ENCODE results near the gene TRPM7.
"Not testable (repeated sequence)": the region's sequence is repeated elsewhere in the genome, so short reads cannot be mapped to it uniquely, and the experiment has no call there.

Gene TRPM7

DNA sequence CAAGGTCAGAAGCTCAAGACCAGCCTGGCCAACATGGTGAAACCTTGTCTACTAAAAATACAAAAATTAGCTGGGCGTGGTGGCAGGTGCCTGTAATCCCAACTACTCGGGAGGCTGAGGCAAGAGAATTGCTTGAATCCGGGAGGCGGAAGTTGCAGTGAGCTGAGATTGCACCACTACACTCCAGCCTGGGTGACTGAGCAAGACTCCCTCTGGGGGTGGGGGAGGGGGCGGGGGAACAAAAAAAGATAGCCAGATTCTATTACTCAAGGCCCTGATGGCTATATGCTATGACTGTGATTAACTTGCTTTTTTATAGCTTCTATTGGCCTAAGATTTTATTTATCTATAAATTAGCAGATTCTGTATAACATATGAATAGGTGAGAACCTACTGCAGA is 112.8 kb downstream of the TRPM7 start:
- DNase-seq (ENCODE audit: low read depth in 2 of 2, low spot score in 1 of 2): not testable (repeated sequence)

- DNase-seq (ENCODE audit: low read depth in 2 of 2, low spot score in 1 of 2): no peak
Measured at GRCh38 chr15:50563756-50564155, 122.8 kb downstream of the TRPM7 start.

- DNase-seq (ENCODE audit: low read depth in 2 of 2, low spot score in 1 of 2): no peak
Measured at GRCh38 chr15:50562735-50563640, 123.6 kb downstream of the TRPM7 start.

GRCh38 chr15:50558012-50558411 is 128.6 kb downstream of the TRPM7 start:
- DNase-seq (ENCODE audit: low read depth in 2 of 2, low spot score in 1 of 2): no peak

DNA sequence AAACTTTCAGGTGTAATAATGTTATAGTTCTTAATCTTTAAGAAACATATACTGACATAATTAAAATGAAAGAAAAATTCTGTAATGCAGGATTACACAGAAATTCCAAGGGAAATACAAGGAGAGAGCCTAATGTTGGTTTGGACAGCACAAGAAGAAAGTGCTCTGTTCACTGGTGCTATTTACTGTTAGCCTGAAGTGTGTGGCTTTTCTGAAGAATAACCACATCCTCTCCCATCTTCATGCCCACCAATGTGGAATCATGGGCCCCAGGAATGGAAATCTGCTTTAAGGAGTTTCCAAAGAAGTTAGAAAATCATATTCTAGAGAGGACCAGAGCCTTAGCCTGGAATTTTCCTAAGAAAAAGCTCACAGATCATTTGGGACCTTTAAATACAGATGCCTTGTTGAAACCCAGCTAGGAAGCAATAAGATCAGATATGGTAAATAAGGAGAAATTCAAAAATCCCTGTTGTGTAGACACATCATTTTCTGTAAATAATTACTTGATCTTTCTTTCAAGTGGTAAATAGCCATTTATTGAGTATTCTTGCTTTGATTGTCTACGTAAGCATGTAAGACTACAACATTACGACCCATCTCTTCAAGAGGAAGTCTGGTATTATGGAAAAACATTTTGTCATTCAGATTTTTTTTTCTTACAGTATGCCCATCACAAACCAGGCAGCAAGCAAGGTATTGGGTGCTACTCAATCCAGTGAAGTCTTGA is 129.8 kb downstream of the TRPM7 start:
- no peak for DNase-seq (ENCODE audit: low read depth in 2 of 2, low spot score in 1 of 2)

- no peak for DNase-seq (ENCODE audit: low read depth in 2 of 2, low spot score in 1 of 2)
Measured at GRCh38 chr15:50552238-50552637, 134.4 kb downstream of the TRPM7 start.

- no peak for DNase-seq (ENCODE audit: low read depth in 2 of 2, low spot score in 1 of 2)
Measured at GRCh38 chr15:50549326-50549725, 137.3 kb downstream of the TRPM7 start.

GRCh38 chr15:50546566-50546965 is 140.0 kb downstream of the TRPM7 start, which contains the start of gene USP50:
Gene USP50 (minus strand): TSS chr15:50546666. CDS start chr15:50546525, 141 bp downstream.
- no peak for DNase-seq (ENCODE audit: low read depth in 2 of 2, low spot score in 1 of 2)

- no peak for DNase-seq (ENCODE audit: low read depth in 2 of 2, low spot score in 1 of 2)
Measured at GRCh38 chr15:50544368-50544767, 142.2 kb downstream of the TRPM7 start.

GRCh38 chr15:50543556-50543955 is 143.0 kb downstream of the TRPM7 start:
- no peak for DNase-seq (ENCODE audit: low read depth in 2 of 2, low spot score in 1 of 2)

- no peak for DNase-seq (ENCODE audit: low read depth in 2 of 2, low spot score in 1 of 2)
Measured at GRCh38 chr15:50542887-50543210, 143.7 kb downstream of the TRPM7 start.

- no peak for DNase-seq (ENCODE audit: low read depth in 2 of 2, low spot score in 1 of 2)
Measured at GRCh38 chr15:50531766-50532165, 154.8 kb downstream of the TRPM7 start.

GRCh38 chr15:50531163-50531562 is 155.4 kb downstream of the TRPM7 start:
- no peak for DNase-seq (ENCODE audit: low read depth in 2 of 2, low spot score in 1 of 2)

DNA sequence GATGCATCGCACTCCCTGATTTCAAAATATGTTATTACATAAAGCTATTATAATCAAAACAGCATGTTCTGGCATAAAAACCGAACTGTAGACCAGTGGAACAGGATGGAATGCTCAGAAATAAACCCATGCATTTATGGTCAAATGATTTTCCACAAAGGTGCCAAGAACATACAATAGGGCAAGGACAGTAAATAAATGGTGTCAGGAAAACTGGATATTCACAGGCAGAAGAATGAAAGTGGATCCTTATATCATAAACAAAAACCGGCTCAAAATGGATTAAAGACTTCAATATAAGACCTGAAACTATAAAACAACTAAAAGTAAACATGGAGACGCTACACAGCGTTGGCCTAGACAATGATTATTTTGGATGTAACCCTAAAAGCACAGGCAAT is 162.7 kb downstream of the TRPM7 start:
- DNase-seq (ENCODE audit: low read depth in 2 of 2, low spot score in 1 of 2): no peak

GRCh38 chr15:50519740-50520425 is 166.7 kb downstream of the TRPM7 start:
- DNase-seq (ENCODE audit: low read depth in 2 of 2, low spot score in 1 of 2): no peak

GRCh38 chr15:50513001-50513400 is 173.6 kb downstream of the TRPM7 start:
- no peak for DNase-seq (ENCODE audit: low read depth in 2 of 2, low spot score in 1 of 2)
